Right ventricle myocardium superior (tissue), 1 donor: ENCODE measurements around the gene TOM1L2. TPM values are rescaled to one million over a fixed set of nuclear protein-coding genes. Genes with fewer than 3 reads are reported as not detected.

Experiments used
- ATAC-seq: fragments of 200-7000 bp; cut with Tn5 transposase; one replicate; pipeline ENCODE4 v1.9.1; 2020; ENCODE audit warnings: mild to moderate bottlenecking; ENCODE audit not compliant: poor library complexity
- DNase-seq: peaks from one replicate; pipeline ENCODE4 v3.0.0-alpha.2; 2020
- intact Hi-C: fragments of 100-400 bp; cut with DNase I; formaldehyde crosslinking; loops from one replicate; pipeline ENCODE4 v1.11.2; 2022
- total RNA-seq: library from RNA; stranded (reverse); fragmentation: NEBNext Ultra II Directional; extraction: Animal tissue kit (Norgen Biotek cat#: 25700); gene quantifications from one replicate; pipeline ENCODE4 v1.2.1, GENCODE V29; 2021
- donor health status: DM: no; HTN: yes; CAD: no; lungs with severe emphysema.

TOM1L2 gene
- total RNA-seq, 1 donor from 2014 or later, result 253 TPM

DNA sequence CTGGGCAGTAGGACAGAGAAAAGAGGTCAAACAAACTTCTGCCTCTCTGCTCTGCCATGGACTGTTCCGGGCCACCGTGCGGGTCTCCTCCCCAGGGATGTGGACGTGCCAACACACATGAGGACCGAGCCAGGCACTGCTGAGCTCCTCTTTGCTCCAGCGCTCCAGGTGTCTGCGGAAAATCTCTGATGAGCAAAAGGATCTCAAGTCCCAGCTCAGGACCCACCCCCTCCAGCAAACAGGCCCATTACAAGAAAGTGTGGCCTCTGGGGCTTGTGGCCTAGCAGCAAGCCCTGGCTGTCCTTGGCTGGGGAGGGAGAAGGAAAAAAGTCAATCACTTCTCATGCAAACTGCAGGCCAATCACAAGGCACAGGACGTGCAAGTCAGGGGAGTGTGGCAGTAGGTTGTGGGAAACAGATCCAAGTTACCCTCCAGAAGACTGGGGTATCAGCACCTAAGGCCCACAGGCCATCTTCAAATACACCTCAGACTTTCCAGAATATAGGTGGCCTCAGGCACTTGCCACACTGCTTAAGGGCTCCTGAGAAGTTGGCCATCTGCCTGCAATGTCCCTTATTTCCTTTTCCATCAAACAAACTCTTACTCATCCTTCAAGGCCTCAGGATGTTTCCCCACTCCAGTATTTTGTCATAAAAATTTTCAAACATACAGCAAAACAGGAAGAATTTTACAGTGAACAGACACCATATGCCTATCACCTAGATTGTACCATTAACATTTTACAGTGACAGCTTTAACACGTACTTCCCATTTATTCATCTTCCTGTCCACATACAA is 99.5 kb downstream of the TOM1L2 start:
- ATAC-seq, result no peak
- intact Hi-C loops, result no loop called here
- no peak for DNase-seq

DNA sequence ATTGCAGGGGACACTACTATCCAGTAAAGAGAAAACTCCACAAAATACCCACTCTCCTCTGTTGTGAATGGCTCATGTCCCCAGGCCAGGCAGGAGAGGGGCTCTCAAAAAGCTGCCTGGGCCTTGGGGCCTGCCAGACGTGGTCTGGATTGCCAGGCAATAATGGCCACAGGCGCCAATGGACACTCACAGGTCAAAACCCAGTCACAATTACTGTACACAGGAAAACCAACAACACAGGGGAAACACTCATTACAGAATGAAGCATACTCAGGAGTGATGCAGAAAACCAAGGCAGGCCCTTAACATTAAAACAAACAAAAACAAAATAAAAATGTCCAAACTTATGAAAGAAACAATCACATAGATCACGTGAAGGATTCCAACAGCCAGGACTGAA is 100.3 kb downstream of the TOM1L2 start:
- ATAC-seq (no peak), DNase-seq (no peak)
- intact Hi-C loops, result no loop called here

DNA sequence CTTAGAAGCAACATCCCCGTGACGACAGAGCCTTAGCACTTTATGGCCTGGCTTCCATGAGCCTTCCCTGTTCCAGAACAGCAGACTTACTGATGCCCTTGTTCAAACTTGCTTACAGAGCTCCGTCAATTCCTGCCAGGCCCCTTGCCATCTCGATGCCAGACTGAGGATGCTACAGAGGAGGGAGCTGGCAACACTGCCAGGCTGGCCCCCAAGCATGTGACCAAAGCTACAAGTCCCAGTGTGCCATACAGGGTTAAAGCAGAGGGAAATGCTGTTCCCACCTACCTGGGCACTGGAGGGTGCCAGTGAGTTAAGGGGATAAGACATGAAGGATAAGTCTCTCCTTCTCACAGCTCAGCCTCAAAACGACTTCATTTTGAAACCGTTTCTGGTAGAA is 102.0 kb downstream of the TOM1L2 start:
- no peak for DNase-seq
- intact Hi-C loops, result no loop called here
- no peak for ATAC-seq

DNA sequence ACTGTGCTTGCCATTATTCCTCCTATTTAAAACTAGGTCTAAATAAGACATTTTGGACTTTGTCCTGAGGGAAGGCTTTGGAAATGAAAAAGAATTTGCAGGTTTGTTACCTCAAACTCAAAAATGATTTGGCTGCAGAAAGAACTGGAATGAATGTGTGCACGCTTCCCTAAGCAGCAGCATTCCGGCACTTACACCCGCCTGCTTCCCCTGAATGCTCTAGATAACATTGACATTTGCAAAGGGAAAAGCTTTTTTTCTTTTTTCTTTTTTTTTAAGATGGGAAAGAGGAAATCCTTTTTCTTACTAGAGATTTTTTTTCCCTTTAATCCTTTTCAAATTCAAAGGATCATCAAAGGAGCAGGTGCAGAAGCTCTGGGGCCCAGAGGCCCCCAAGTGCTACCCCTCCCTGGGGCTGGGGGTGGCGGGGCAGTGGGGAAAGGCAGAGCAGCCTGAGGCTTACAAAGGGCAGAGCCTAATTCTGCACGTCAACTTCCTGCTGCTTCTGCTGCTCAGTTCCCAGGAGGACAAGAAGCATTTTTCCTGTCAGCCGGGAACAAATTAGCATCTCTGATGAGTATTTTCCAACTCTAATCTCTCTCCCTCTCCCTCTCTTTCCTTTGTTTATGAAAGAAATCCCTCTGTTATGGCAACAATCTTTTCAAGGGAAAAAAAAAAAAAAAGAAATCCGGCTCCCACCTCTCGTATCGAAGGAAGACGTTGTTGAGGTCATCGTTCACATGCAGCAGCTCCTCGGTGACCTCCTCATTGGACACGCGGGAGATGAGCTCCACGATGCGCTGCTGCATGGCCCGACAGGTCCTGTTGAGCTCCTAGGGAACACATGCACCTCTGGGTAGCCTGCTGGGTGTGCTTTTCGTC is 103.3 kb downstream of the TOM1L2 start:
- peak; percentile 53 for ATAC-seq
- DNase-seq, result no peak
- intact Hi-C loops, result no loop called here

DNA sequence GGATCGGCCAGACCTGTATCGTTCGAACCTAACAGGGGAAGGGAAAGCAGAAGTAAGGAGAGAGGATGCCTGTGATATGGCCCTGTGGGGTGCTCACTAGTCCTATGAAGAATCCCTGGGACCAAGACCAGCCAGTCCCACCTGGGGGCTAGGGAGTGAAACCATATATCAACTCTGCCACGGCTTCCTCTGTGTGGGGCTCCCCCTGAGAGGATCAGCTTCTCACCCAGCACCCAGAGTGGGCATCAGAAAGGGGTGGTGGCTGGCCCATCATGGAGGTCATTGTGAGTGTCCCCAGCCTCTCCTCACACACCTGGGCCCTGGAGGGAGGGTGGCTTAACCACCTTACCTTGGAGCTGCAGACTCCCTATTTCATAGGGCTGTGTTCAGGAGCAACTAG is 105.3 kb downstream of the TOM1L2 start:
- DNase-seq (no peak), ATAC-seq (no peak)
- intact Hi-C loops, result no loop called here

DNA sequence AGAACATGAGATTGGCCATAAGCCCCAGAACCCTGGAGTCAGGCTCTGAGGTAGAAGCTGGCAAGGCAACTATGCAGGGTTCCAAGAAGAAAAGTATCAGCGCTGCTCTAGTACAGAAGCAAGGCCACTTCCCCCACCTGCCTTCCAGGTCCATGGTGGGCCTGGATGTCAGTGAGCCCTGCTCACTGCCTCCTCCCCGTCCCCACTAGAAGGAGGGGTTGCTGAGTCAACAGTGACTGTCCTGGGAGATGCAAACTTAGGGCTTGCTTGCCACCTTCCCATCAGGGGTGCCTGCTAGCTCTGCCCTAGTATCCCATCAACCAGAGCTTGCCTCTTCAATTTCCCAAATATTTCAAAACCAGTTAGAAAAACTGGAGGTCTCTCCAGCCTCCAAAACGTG is 105.8 kb downstream of the TOM1L2 start:
- intact Hi-C loops, result no loop called here
- no peak for ATAC-seq

DNA sequence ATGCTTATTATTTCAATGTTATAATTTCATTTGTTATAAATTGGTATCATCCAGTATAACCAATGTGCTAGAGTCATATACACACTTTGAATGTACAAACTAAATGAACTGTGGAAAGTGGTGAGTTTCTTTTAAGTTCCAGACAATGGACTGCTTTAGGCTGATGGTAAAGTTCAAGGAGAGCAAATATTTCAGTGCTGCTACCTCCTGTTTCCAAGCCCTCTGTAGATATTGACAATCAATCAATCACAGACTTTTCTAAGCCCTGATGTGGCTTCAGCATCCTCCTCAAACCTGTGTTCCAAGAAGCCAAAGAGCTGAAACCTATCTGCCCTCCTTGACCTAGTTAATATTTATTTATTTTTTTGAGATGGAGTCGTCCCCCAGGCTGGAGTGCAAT is 107.2 kb downstream of the TOM1L2 start:
- ATAC-seq (no peak), DNase-seq (no peak)
- intact Hi-C loops, result no loop called here

More for the DNA sequence above, 105.8 kb downstream of the TOM1L2 start:
- no peak for DNase-seq

DNA sequence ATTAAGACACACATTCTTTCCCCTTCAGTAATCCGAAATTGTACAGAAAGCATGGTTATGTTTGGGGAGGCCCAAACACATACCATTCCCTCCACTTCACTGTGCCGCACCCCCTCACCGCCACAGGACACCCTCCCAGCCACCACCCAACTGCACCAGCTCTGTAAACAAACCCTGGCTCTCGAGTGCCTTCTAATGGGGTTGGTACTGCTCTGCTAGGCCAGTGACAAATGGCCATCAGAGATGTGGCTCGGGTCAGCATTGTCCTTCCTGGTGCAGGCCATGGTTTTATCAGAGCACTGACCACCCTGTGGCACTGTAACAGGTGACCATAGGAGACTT is 111.5 kb downstream of the TOM1L2 start:
- no peak for ATAC-seq
- DNase-seq, result no peak
- intact Hi-C loops, result loop anchor here (1.0 to 5.0 kb wide), 2 partner anchors 49 to 178 kb away; partner anchors contain the start of gene RAI1

DNA sequence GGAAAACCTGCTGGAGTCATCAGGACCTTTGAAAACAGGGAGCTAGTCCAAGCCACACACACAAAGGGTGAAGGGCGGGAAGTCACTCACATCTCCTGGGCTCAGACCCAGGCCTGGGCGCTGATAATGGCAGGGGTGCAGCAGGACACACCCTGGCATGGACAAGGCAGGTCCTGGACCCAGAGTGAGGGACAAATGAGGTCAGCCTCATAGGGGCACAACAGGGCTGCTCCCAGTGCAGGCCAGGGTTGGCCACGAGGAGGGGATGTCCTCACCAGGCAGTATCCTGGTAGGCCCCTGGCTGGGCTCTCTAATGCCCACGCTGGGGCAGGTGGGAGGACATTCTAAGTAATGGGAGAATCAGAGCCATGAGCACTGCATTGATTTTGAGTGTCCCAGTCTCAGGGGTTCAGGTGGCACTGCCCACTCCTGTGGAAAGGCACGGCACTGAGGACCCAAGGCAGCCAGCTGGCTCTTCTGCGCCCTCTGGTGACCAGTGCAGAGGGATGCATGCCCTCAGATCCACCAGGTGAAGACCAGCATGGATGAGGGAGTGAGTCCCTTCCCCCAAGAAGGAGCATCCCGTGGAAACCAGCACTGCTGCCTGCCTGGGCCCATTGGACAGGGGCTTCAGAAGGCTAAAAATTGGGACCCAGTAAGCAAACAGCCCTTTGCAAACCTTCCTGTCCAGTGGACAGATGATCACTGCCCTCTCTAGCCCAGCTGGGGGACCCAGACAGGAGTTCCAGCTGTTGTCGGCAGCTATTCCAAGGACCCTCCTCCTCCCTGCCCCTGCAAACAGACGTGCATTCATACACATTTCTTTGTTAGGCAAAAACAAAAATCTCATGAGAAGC is 112.1 kb downstream of the TOM1L2 start:
- DNase-seq (peak; percentile 79), ATAC-seq (peak; percentile 95)
- intact Hi-C loops, result loop anchor here (1.0 to 5.0 kb wide), 3 partner anchors 38 to 178 kb away; partner anchors contain the start of gene RAI1

DNA sequence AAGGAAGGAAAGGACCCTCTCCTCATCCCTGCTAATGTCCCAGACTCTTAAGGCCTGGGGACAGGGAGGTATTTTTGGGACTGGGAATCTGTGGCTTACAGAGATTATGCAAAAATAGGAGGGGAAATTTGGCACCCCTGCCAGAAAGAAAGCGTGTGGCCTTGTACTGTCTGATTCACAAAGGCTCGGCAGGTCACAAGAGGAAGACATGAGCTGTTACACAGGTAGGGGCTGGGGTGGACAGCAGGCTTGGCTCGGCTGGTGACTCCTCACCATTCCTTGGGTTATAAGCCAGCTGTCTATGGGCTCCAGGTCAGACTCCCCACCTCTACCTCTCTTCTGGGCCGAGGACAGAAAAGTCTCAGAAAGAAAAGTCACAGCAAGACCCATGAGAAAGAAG is 114.7 kb downstream of the TOM1L2 start:
- intact Hi-C loops, result loop anchor here (5.0 kb wide), 1 partner anchor 35 kb away; no protein-coding TSS in a partner anchor
- no peak for ATAC-seq
- DNase-seq, result no peak

DNA sequence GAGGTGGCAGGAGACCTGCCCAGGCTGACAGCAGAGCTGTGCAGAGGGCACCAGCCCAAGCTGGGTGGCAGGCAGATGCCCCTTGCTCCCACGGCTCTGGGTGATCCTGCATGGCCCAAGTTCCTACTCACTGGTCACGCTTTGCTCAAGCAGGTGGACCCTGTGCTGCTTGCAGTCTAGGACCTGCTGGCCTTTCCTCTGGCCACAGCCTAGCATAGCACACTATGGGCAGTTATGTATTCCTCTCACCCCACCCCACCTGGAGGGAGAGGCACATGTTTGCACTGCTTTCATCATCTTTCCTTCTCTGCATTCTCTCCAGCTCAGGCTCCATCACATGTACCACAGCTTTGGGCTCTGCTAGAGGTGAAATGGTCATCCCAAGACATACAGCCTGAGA is 115.8 kb downstream of the TOM1L2 start:
- no peak for DNase-seq
- intact Hi-C loops, result loop anchor here (5.0 kb wide), 1 partner anchor 34 kb away; no protein-coding TSS in a partner anchor
- no peak for ATAC-seq

DNA sequence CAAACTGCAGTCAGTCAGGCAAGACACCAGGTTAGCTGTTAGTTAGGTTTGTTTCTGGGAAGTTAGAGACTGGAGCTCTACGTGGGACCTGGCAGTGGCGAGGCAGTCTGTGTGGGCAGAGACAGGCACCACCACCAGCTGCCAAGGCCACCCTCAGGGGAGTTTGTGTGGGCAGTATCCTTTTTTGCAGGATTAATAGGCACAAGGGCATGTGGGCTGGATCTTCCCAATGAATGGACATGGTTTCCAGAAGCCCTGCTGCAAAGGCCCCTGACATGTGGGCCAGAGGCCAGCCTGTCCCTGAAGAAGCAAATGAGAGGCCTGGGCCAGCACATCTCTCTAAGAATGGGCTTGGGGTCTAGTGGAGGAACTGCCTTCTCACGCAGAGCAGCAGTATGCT is 116.2 kb downstream of the TOM1L2 start:
- intact Hi-C loops, result loop anchor here (5.0 kb wide), 1 partner anchor 34 kb away; no protein-coding TSS in a partner anchor
- no peak for DNase-seq
- no peak for ATAC-seq

DNA sequence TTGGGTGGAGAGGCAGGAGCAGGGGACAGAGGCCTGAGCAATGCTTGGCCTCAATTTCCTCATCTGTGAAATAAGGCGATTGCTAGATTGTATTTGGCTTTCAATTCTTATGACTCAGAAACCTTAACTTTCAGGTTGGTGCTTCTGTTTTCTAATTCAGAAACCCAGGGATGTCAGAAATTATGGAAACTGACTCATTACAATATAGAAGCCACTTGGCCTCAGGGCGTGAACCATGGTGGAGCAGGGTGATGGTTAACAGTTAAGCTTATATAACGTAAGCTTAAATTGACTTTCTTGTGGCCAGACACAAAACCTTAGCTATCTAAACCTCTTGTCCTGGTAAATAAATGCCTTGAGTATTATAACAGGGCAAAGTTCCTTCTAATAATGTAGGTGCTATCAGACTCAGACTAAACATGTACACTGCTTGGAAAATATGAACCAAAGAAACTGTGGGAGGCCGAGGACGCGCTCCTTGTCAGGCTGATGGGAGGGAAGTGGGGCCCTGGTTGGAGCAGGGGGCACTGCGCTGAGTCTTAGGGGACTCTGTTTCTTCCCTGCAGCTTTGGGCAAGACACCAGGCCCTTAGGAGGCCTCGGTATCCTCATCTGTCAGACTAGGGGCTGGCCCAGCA is 118.3 kb downstream of the TOM1L2 start:
- DNase-seq (no peak), ATAC-seq (no peak)
- intact Hi-C loops, result no loop called here

DNA sequence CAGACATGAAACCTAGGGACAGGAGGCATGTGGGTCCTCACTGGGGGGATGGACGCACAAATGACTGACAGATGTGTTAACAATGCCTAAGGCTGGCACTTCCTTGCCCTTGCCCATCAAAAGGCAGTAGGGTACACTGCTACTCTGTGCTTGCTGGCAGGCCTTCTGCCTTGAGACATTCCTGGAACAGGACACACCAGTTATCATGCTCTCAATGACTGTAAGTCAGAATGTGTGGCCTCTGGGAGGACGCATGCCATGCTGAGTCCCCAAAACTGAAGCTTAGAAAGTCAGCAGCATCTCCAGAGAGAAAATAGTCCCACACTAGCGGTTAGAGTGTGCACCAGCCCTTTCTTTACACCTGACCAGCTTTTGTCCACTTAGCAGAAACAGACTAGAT is 119.3 kb downstream of the TOM1L2 start:
- ATAC-seq (no peak), DNase-seq (no peak)
- intact Hi-C loops, result no loop called here

DNA sequence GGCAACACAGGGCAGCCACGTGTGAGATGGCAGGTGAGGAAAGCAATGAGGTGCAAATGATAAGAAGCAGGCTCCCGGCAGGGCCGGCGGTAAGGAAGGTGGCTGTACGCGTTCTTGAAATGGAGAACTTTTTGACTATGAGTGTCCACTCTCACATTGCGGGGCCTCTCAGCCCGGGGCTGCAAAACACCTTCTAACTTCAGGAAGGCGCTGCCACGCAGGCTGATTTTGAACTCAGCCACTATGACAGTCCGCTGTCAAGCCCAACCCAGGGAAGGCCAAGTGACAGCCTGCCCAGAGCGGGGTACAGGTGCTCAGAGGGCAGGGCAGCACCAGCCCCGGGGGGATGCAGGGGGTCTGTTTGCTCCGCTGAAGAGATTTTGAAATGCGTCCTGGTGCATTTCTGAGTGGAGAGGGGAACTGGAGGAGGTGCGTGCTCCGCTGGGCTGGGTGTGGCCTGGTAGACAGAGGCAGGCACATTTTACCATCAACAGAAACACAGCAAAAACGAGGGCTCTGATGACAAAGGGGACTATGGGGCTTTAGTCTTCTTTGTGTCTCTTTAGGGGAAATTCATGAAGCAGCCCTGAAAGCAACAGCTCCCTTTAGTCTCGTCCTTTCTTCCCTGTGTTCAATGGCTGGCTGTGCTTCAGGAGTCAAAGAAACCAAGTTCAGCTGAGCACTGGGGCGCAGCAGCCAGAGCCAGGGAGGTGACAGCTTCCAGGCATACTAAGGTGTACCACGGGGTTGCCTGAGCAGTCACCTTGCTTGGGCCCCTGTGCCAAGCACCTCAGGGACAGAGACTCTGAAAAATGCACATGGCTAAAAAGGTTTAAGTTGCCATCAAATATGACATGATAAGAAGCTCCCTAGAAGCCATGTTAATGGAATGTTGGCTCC is 120.8 kb downstream of the TOM1L2 start:
- peak; percentile 51 for ATAC-seq
- intact Hi-C loops, result no loop called here

DNA sequence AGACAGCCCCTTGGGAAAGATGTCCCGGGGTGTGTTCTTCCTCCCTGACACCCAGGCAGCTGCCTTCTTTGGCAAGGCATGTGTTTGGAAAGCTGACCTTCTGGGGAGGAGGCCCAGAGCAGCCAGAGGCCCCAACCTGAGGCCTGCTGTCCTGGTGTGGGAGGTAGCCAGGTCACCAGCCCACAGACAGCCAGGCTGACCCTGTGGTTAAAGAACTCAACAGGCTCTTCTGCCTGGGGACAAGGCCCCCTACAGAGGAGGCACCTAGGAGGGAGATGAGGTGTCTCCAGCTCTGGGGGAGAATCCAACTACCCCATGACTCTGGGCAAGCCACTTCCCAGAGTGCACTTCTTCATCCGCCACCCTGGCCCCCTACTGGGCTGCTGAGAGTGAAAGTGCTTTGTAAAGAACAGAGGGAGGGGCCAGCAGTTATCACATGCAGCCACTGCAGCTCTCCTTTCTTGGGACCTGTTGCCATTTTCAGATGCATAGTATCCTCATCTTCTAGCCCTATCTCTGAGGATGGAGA is 122.3 kb downstream of the TOM1L2 start:
- ATAC-seq (peak; percentile 65), DNase-seq (peak; percentile 70)
- intact Hi-C loops, result no loop called here

More for the DNA sequence above, 120.8 kb downstream of the TOM1L2 start:
- no peak for DNase-seq

DNA sequence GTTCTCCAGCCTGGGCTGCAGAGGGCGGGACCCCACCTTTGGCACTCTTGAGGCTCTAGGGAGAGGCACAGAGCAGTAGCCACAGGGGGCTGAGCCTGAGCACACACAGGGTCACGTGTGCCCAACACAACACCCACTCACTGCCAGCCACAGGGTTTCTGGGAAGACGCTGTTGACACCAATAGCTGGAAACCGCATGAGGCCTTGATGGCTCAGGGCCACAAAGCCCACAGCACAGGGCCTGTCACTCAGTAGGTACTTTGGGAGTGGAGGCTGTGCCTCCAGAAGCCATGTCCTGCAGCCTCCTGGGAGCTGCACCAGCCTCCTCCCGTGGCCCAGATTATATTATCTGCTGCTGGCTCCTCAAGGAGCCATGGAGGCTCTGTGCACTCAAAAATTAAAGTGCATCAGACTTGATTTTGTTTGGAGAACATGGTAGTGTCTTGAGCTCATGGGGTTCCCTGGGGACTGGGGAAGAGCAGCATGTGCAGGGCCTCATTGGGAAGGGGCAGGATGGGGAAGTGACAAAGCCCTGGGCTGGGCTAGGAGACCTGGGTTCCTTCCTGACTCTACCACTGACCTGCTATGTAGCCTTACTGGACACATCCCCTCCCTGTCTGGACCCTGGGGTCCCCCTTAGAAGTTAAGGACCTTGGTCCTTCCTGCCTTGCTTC is 122.9 kb downstream of the TOM1L2 start:
- ATAC-seq, result peak; percentile 41
- intact Hi-C loops, result no loop called here

More for the DNA sequence above, 122.9 kb downstream of the TOM1L2 start:
- peak; percentile 83 for DNase-seq
